Caco-2 (cell line): ENCODE data around the gene CLEC10A. TPM values are rescaled to one million over a fixed set of nuclear protein-coding genes. Genes with fewer than 3 reads are reported as not detected.
"Not testable (repeated sequence)": the region's sequence is repeated elsewhere in the genome, so short reads cannot be mapped to it uniquely, and the experiment has no call there.

Experiments used
- BruUV-seq: library from RNA; stranded (reverse); fragments of 400-500 nt; replicated peaks from 2 replicates; lab custom pipeline; 2021; lab: Mats Ljungman, UMichigan
- CTCF ChIA-PET: fragments of 300-600 bp; sonication (Branson Sonifier 250); formaldehyde crosslinking; loops from one replicate; lab custom pipeline; 2022; ENCODE audit warnings: antibody characterized with exemption; lab: Charles Lee
- POLR2A ChIA-PET: fragments of 300-600 bp; sonication (Branson Sonifier 250); formaldehyde crosslinking; loops from one replicate; lab custom pipeline; 2022; ENCODE audit warnings: antibody characterized with exemption; lab: Charles Lee
- DNase-seq, 2 experiments: peaks; one replicate each; pipeline versions ENCODE4 v3.0.0 to v3.0.0-alpha.2; 2020 to 2022
- H3K27me3 ChIP-seq: replicated peaks from 2 replicates; pipeline ENCODE4 v1.6.0; 2011; ENCODE audit warnings: low read length; ENCODE audit not compliant: control insufficient read depth, insufficient read depth
- H3K36me3 ChIP-seq: 2 replicates; pipeline ENCODE4 v1.5.1; 2011; ENCODE audit warnings: low read length; ENCODE audit not compliant: control insufficient read depth, insufficient read depth
- H3K4me1 ChIP-seq: fragments of 250-450 bp; sonication (Bioruptor Pico); 2 replicates; pipeline ENCODE4 v1.5.1; 2020; ENCODE audit warnings: mild to moderate bottlenecking
- H3K4me3 ChIP-seq: 2 replicates; pipeline ENCODE4 v1.5.1; 2011; ENCODE audit warnings: low read depth, mild to moderate bottlenecking, control low read depth, low read length
- H3K9me3 ChIP-seq: fragments of 250-450 bp; sonication (Bioruptor Pico); 2 replicates; pipeline ENCODE4 v1.5.1; 2020; ENCODE audit warnings: mild to moderate bottlenecking, moderate library complexity
- H3K27ac Mint-ChIP-seq: one replicate; pipeline ENCODE4 v1.8.0; 2022; ENCODE audit warnings: mixed read lengths; ENCODE audit not compliant: unreplicated experiment
- H3K27me3 Mint-ChIP-seq: one replicate; pipeline ENCODE4 v1.8.0; 2022; ENCODE audit warnings: mixed read lengths; ENCODE audit not compliant: insufficient read depth, unreplicated experiment
- H3K36me3 Mint-ChIP-seq: one replicate; pipeline ENCODE4 v1.8.0; 2022; ENCODE audit warnings: mild to moderate bottlenecking, mixed read lengths; ENCODE audit not compliant: insufficient read depth, unreplicated experiment
- H3K4me1 Mint-ChIP-seq: one replicate; pipeline ENCODE4 v1.8.0; 2022; ENCODE audit warnings: low read depth, mixed read lengths; ENCODE audit not compliant: unreplicated experiment
- H3K4me3 Mint-ChIP-seq: one replicate; pipeline ENCODE4 v1.8.0; 2022; ENCODE audit warnings: mild to moderate bottlenecking, moderate library complexity, mixed read lengths; ENCODE audit not compliant: unreplicated experiment
- H3K9me3 Mint-ChIP-seq: one replicate; pipeline ENCODE4 v1.8.0; 2022; ENCODE audit warnings: mixed read lengths; ENCODE audit not compliant: unreplicated experiment
- intact Hi-C: fragments of 100-400 bp; cut with micrococcal nuclease; formaldehyde crosslinking; loops from one replicate; pipeline ENCODE4 v1.10.0; 2022; ENCODE audit not compliant: unreplicated experiment
- total RNA-seq: library from RNA; stranded (reverse); gene quantifications from 2 replicates; pipeline ENCODE4 v1.2.3, GENCODE V29; 2022
- TF ChIP-seq, protein P1 (sequence below), 2 experiments: fragments of 200-600 bp in 1 of 2; IDR thresholded peaks; 1 replicate in 1 of 2; 2 replicates in 1 of 2; pipeline versions ENCODE4 v1.5.1 to v1.8.0; 2011 to 2022; ENCODE audit warnings: antibody characterized with exemption in 1 of 2, control low read depth in 1 of 2, inconsistent platforms in 1 of 2, low read depth in 1 of 2, low read length in 1 of 2, mild to moderate bottlenecking in 1 of 2, moderate library complexity in 1 of 2; ENCODE audit not compliant: insufficient read depth in 1 of 2, severe bottlenecking in 1 of 2, unreplicated experiment in 1 of 2

CLEC10A gene
- total RNA-seq, 1 experiment from 2014 or later: not detected

DNA sequence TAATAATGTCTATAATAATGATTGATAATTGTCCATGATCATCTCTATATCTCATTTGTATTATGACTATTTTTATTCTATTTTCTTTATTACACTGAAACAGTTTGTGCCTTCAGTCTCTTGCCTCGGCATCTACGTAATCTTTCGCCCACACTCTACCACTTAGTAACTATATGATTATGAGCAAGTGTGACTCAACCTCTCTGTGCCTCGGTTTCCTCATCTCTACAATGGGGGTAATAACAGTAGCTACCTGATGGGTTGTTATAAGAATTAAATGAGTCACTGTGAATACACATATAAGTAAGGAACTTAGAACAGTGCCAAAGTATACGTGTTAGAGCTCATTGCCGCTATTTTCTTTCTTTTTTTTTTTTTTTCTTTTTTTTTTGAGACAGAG is 32.5 kb downstream of the CLEC10A start:
- Mint-ChIP-seq H3K4me1 (peaks cover 7% of the 10 kb centered on the region), H3K4me3 (peak overlapping the region; percentile 72), H3K36me3 (peaks cover 14% of the 10 kb centered on the region), H3K27ac (no peak overlapping the region), H3K27me3 (no peaks in the 10 kb centered on the region), H3K9me3 (no peaks in the 10 kb centered on the region)
- ChIA-PET CTCF (no interaction called here), POLR2A (no interaction called here)
- peaks cover 14% of the 10 kb centered on the region; the same call in 1 of the 2 replicates for H3K4me1 ChIP-seq
- H3K36me3 ChIP-seq: no peaks in the 10 kb centered on the region
- TF ChIP-seq, protein P1, sequence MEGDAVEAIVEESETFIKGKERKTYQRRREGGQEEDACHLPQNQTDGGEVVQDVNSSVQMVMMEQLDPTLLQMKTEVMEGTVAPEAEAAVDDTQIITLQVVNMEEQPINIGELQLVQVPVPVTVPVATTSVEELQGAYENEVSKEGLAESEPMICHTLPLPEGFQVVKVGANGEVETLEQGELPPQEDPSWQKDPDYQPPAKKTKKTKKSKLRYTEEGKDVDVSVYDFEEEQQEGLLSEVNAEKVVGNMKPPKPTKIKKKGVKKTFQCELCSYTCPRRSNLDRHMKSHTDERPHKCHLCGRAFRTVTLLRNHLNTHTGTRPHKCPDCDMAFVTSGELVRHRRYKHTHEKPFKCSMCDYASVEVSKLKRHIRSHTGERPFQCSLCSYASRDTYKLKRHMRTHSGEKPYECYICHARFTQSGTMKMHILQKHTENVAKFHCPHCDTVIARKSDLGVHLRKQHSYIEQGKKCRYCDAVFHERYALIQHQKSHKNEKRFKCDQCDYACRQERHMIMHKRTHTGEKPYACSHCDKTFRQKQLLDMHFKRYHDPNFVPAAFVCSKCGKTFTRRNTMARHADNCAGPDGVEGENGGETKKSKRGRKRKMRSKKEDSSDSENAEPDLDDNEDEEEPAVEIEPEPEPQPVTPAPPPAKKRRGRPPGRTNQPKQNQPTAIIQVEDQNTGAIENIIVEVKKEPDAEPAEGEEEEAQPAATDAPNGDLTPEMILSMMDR (IDR thresholded peaks at IDR 0.05; ENCODE audit: insufficient read depth in 1 of 2, low read depth in 1 of 2, low read length in 1 of 2, severe bottlenecking in 1 of 2, unreplicated experiment in 1 of 2): no peak
- intact Hi-C loops: no loop called here
- BruUV-seq: TSS peak; percentile 96
- no peak for DNase-seq
- H3K27me3 ChIP-seq: no peaks in the 10 kb centered on the region
- H3K9me3 ChIP-seq: no peaks in the 10 kb centered on the region
- no peak overlapping the region for H3K4me3 ChIP-seq

DNA sequence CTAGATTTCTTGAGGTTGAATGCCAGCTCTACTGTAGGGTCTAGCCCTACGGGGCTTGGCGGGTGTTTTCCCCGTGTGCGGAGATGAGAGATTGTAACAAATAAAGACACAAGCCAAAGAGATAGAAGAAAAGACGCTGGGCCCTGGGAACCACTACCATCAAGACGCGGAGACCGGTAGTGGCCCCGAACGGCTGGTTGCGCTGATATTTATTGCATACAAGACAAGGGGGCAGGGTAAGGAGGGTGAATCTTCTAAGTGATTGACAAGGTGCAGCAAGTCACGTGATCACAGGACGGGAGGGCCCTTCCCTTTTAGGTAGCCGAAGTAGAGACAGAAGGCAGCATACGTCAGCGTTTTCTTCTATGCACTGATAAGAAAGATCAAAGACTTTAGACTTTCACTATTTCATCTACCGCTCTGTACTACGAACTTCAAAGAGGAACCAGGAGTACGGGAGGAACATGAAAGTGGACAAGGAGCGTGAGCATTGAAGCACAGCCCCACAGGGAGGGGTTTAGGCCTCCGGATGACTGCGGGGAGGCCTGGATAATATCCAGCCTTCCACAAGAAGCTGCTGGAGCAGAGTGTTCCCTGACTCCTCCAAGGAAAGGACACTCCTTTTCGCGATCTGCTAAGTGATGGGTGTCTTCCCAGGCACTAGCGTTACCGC is 33.2 kb downstream of the CLEC10A start:
- peak overlapping the region; percentile 95 for H3K27ac Mint-ChIP-seq
- H3K4me1 ChIP-seq, H3K36me3 ChIP-seq, H3K9me3 ChIP-seq, H3K27me3 ChIP-seq, H3K4me1 Mint-ChIP-seq, POLR2A ChIA-PET, H3K9me3 Mint-ChIP-seq, H3K27me3 Mint-ChIP-seq, BruUV-seq: not testable (repeated sequence)
- peaks cover 14% of the 10 kb centered on the region for H3K36me3 Mint-ChIP-seq
- peak; percentile 77 to 89 for DNase-seq
- peak overlapping the region; percentile 72 for H3K4me3 Mint-ChIP-seq
- intact Hi-C loops: loop anchor here (1.0 kb wide), 1 partner anchor 89 kb away; no protein-coding TSS in a partner anchor
- CTCF ChIA-PET: interaction anchor here (0.6 to 1.8 kb wide), 6 partner anchors 11 to 297 kb away, joined by 3 to 30 read pairs (median 6); partner anchors contain the start of genes ASGR2 and SLC16A13
- peak overlapping the region; percentile 30 for H3K4me3 ChIP-seq

DNA sequence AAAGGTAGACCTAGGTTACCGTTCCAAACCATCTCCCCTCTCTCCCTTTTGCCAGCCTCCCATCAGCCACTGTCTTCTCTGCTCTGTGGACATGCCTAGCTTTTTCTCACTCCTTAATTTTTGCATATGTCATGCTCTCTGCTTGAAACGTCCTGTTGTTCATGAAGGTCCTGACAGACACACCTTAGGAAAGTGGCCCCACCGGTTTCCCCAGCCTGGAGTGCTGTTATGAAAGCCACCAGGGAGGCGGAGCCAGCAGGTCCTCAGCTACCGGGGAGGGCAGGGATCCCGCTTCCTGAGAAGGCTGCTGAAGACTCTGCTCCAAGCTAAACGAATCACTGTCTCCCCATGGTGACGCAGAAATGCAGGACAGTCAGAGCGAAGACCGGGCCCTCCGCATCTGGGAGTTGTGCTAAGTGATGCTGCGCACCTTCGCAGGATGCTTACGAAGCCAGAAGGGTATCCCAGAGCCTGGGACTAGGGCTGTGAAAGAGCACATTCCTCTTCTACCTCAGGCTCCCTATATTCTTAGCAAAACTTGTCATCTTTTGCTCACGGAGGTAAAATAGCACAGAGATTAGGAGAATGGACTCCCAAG is 33.8 kb downstream of the CLEC10A start:
- Mint-ChIP-seq H3K9me3 (no peaks in the 10 kb centered on the region), H3K4me3 (peak overlapping the region; percentile 72), H3K36me3 (peaks cover 14% of the 10 kb centered on the region), H3K27ac (peak overlapping the region; percentile 95), H3K4me1 (peaks cover 7% of the 10 kb centered on the region), H3K27me3 (no peaks in the 10 kb centered on the region)
- Histone ChIP-seq H3K4me1 (peaks cover 8% of the 10 kb centered on the region; the same call in 1 of the 2 replicates), H3K4me3 (peak overlapping the region; percentile 30), H3K36me3 (no peaks in the 10 kb centered on the region), H3K9me3 (no peaks in the 10 kb centered on the region), H3K27me3 (no peaks in the 10 kb centered on the region)
- POLR2A ChIA-PET: interaction anchor here (1.0 to 1.3 kb wide), 3 partner anchors 10 to 169 kb away, joined by 3 to 8 read pairs (median 3); partner anchors contain the start of gene SLC16A13
- CTCF ChIA-PET: interaction anchor here (0.6 to 1.8 kb wide), 13 partner anchors 10 to 389 kb away, joined by 3 to 30 read pairs (median 5); partner anchors contain the start of genes ASGR2, SLC16A13 and TMEM102
- TF ChIP-seq, protein P1 (IDR thresholded peaks at IDR 0.05; ENCODE audit: insufficient read depth in 1 of 2, low read depth in 1 of 2, low read length in 1 of 2, severe bottlenecking in 1 of 2, unreplicated experiment in 1 of 2): no peak
- intact Hi-C loops: loop anchor here (1.0 kb wide), 1 partner anchor 90 kb away; no protein-coding TSS in a partner anchor
- DNase-seq: peak; percentile 85 to 91
- BruUV-seq: TSS peak; percentile 96
